Mesendoderm (in vitro differentiated cells): ENCODE data around the gene CENPA.
A peak's percentile ranks its signal among the peaks of the same experiment; 100 is the strongest.

Source experiments
- DNase-seq: peaks from one replicate; pipeline ENCODE4 v3.0.0; 2013
- H2AK5ac ChIP-seq: 2 replicates; pipeline ENCODE4 v1.6.1; 2013; ENCODE audit warnings: low read length, inconsistent platforms
- H2BK120ac ChIP-seq: 2 replicates; pipeline ENCODE4 v1.6.1; 2013; ENCODE audit warnings: low read depth, mild to moderate bottlenecking, low read length, moderate library complexity, mixed read lengths
- H2BK15ac ChIP-seq: replicated peaks from 2 replicates; pipeline ENCODE4 v1.6.1; 2013; ENCODE audit warnings: low read depth, mild to moderate bottlenecking, moderate library complexity
- H2BK5ac ChIP-seq: 2 replicates; pipeline ENCODE4 v1.6.1; 2013; ENCODE audit warnings: low read length, inconsistent platforms
- H3K18ac ChIP-seq: 2 replicates; pipeline ENCODE4 v1.6.1; 2013; ENCODE audit warnings: mild to moderate bottlenecking, low read length, mixed read lengths
- H3K23ac ChIP-seq: one replicate; pipeline ENCODE4 v1.6.1; 2013; ENCODE audit warnings: low read length
- H3K27ac ChIP-seq: 2 replicates; pipeline ENCODE4 v1.5.1; 2013; ENCODE audit warnings: low read depth, mild to moderate bottlenecking, inconsistent platforms, low read length, moderate library complexity
- H3K27me3 ChIP-seq: 2 replicates; pipeline ENCODE4 v1.6.1; 2013; ENCODE audit warnings: low read length, control low read depth, mild to moderate bottlenecking, inconsistent platforms; ENCODE audit not compliant: insufficient read depth, poor library complexity
- H3K36me3 ChIP-seq: 2 replicates; pipeline ENCODE4 v1.6.1; 2013; ENCODE audit warnings: low read length, inconsistent platforms; ENCODE audit not compliant: control insufficient read depth, insufficient read depth
- H3K4ac ChIP-seq: one replicate; pipeline ENCODE4 v1.6.1; 2013; ENCODE audit warnings: low read depth, mild to moderate bottlenecking, low read length, moderate library complexity
- H3K4me1 ChIP-seq: 2 replicates; pipeline ENCODE4 v1.6.1; 2013; ENCODE audit warnings: low read depth, low read length, inconsistent platforms; ENCODE audit not compliant: control insufficient read depth
- H3K4me2 ChIP-seq: 2 replicates; pipeline ENCODE4 v1.6.1; 2013; ENCODE audit warnings: low read length
- H3K4me3 ChIP-seq: 2 replicates; pipeline ENCODE4 v1.5.1; 2013; ENCODE audit warnings: mild to moderate bottlenecking, low read length
- H3K56ac ChIP-seq: one replicate; pipeline ENCODE4 v1.6.1; 2013; ENCODE audit warnings: low read length
- H3K79me1 ChIP-seq: 2 replicates; pipeline ENCODE4 v1.6.1; 2013; ENCODE audit warnings: low read length, inconsistent platforms
- H3K79me2 ChIP-seq: 2 replicates; pipeline ENCODE4 v1.6.1; 2013; ENCODE audit warnings: mild to moderate bottlenecking, low read length; ENCODE audit not compliant: control insufficient read depth, insufficient read depth
- H3K9ac ChIP-seq: 2 replicates; pipeline ENCODE4 v1.6.1; 2013; ENCODE audit warnings: low read length, inconsistent platforms
- H4K5ac ChIP-seq: one replicate; pipeline ENCODE4 v1.6.1; 2013; ENCODE audit warnings: low read length
- H4K8ac ChIP-seq: one replicate; pipeline ENCODE4 v1.6.1; 2013; ENCODE audit warnings: low read depth, mild to moderate bottlenecking, control low read depth, low read length, moderate library complexity
- WGBS: extraction: QIAGEN DNeasy Blood & Tissue Kit; methylation state at CpG from one replicate; pipeline ENCODE4 v1.1.7; 2013; ENCODE audit warnings: low lambda C conversion rate, missing lambda C conversion rate; ENCODE audit not compliant: insufficient coverage; ENCODE audit errors: extremely low coverage; 5-methylcytosine and 5-hydroxymethylcytosine counted together

CENPA gene

DNA sequence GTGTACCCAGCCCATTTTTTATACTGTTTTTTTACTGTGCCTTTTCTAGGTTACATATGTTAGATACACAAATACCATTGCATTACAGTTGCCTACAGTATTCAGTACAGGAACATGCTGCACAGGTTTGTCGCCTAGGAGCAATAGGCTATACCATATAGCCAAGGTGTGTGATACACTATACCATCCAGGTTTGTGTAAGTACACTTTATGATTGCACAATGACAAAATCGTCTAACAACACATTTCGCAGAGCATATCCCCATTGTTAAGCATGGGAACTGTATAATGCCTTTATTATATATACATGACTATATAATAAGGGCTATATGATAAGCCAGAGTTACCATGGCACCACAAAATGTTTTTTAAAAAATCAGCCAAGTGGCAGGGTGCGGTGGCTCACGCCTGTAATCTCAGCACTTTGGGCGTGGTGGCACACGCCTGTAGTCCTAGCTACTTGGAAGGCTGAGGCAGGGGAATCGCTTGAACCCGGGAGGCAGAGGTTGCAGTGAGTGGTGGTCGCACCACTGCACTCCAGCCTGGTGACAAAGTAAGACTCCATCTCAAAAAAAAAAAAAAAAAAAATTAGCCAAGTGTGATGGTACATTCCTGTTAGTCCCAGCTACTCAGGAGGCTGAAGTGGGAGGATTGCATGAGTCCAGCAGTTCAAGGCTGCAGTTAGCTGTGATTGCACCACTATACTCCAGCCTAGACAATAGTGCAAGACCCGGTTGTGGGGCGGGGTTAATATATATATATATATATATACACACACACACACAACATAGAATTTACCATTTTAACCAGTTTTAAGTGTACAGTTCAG is 2.8 kb upstream of the CENPA start:
- Histone ChIP-seq H3K4me1 (peaks cover 2% of the 10 kb centered on the region), H2BK15ac (no peak overlapping the region), H2AK5ac (no peak overlapping the region), H3K56ac (no peak overlapping the region), H3K4me3 (no peak overlapping the region), H3K79me2 (peaks cover 12% of the 10 kb centered on the region), H4K5ac (no peak overlapping the region), H2BK5ac (no peak overlapping the region), H4K8ac (no peak overlapping the region), H3K18ac (no peak overlapping the region), H3K79me1 (peaks cover 2% of the 10 kb centered on the region), H2BK120ac (no peak overlapping the region), H3K27me3 (no peaks in the 10 kb centered on the region), H3K23ac (no peak overlapping the region), H3K9ac (no peak overlapping the region), H3K4me2 (no peak overlapping the region), H3K36me3 (peaks cover 6% of the 10 kb centered on the region), H3K4ac (no peak overlapping the region), H3K27ac (no peak overlapping the region)
- no peak for DNase-seq
- WGBS = no CpG with 5 or more reads among the region's 12 CpGs

DNA sequence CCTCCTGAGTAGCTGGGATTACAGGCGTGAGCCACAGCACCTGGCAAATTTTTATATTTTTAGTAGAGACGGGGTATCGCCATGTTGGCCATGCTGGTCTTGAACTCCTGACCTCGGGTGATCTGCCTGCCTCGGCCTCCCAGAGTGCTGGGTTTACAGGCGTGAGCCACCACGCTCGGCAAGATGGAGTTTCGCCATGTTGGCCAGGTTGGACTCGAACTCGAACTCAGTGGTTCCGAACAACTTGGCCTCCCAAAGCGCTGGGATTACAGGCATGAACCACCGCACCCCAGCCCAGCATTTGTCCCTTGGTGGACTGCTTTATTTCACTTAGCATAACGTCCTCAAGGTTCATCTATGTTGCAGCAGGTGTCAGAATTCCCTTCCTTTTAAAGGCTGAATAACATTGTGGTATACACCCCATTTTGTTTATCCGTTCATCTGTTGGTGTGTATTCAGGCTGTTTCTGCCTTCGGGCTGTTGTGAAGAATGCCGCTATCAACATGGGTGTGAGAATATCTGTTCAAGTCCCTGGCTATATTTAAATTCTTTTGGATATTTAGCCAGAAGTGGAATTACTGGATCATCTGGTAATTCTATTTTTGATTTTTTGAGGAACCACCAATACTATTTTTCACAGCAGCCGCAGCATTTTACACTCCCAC is 1.2 kb upstream of the CENPA start:
- no peak overlapping the region for H3K27ac ChIP-seq
- H3K4me2 ChIP-seq = no peak overlapping the region
- H2AK5ac ChIP-seq = no peak overlapping the region
- no peaks in the 10 kb centered on the region for H3K36me3 ChIP-seq
- no peak overlapping the region for H3K4me3 ChIP-seq
- H2BK120ac ChIP-seq = no peak overlapping the region
- DNase-seq = peak; percentile 58
- no peak overlapping the region for H2BK15ac ChIP-seq
- no peak overlapping the region for H3K9ac ChIP-seq
- H3K56ac ChIP-seq = peak overlapping the region; percentile 19
- no peak overlapping the region for H4K5ac ChIP-seq
- peaks cover 4% of the 10 kb centered on the region for H3K4me1 ChIP-seq
- peaks cover 24% of the 10 kb centered on the region for H3K79me2 ChIP-seq
- H3K18ac ChIP-seq = no peak overlapping the region
- H3K23ac ChIP-seq = no peak overlapping the region
- no peak overlapping the region for H2BK5ac ChIP-seq
- WGBS = no CpG with 5 or more reads among the region's 19 CpGs
- H4K8ac ChIP-seq = no peak overlapping the region
- H3K4ac ChIP-seq = no peak overlapping the region
- peaks cover 12% of the 10 kb centered on the region for H3K79me1 ChIP-seq
- H3K27me3 ChIP-seq = no peaks in the 10 kb centered on the region

DNA sequence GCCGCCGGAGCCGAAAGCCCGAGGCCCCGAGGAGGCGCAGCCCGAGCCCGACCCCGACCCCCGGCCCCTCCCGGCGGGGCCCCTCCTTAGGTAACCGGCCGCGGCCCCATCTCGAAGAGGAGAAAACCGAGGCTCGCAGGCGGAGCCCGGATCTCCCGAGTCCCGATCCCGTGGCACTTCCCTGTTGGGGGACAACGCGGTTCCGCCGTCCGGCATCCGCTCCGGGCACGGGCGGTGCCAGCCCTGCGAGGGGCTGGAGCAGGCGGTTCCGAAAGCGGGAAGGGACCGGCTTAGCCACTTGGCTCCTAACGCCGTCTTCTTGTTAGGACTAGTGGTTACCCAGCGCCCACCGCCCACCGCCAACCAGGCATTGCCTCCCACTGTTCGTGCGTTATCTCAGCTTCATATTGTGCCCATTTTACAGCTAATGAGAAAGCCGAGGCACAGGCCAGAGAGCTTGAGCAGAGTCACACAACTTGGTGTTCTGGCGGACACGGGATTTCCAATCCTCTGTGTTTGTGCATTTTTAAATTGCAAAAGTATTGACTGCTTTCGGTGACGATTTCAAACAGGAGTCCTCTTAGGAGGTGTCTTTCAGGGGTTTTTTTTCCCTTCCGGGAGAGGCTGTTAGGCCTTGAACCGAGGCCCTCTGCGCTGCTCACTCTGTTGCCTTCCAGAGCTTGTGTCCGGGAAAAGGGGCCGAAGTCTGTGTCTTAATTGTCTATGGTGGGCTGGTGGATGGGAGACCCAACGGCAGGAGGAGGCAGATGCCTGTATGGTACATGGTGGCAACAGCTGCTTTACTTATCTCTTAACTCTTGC is 562 bp downstream of the CENPA start:
- peak overlapping the region; percentile 91 for H3K9ac ChIP-seq
- H3K4me2 ChIP-seq = peak overlapping the region; percentile 21
- peak overlapping the region; percentile 91 for H3K18ac ChIP-seq
- no CpG with 5 or more reads among the region's 55 CpGs for WGBS
- peak overlapping the region; percentile 43 for H4K8ac ChIP-seq
- H3K23ac ChIP-seq = peak overlapping the region; percentile 68
- H2AK5ac ChIP-seq = no peak overlapping the region
- H4K5ac ChIP-seq = no peak overlapping the region
- peak; percentile 33 for DNase-seq
- no peaks in the 10 kb centered on the region for H3K36me3 ChIP-seq
- H3K4me3 ChIP-seq = peak overlapping the region; percentile 34
- H3K4ac ChIP-seq = peak overlapping the region; percentile 96
- no peaks in the 10 kb centered on the region for H3K27me3 ChIP-seq
- peaks cover 28% of the 10 kb centered on the region for H3K79me2 ChIP-seq
- H3K4me1 ChIP-seq = peaks cover 4% of the 10 kb centered on the region
- peaks cover 16% of the 10 kb centered on the region for H3K79me1 ChIP-seq
- peak overlapping the region; percentile 93 for H3K56ac ChIP-seq
- H2BK15ac ChIP-seq = no peak overlapping the region
- H2BK120ac ChIP-seq = no peak overlapping the region
- H2BK5ac ChIP-seq = no peak overlapping the region
- no peak overlapping the region for H3K27ac ChIP-seq

DNA sequence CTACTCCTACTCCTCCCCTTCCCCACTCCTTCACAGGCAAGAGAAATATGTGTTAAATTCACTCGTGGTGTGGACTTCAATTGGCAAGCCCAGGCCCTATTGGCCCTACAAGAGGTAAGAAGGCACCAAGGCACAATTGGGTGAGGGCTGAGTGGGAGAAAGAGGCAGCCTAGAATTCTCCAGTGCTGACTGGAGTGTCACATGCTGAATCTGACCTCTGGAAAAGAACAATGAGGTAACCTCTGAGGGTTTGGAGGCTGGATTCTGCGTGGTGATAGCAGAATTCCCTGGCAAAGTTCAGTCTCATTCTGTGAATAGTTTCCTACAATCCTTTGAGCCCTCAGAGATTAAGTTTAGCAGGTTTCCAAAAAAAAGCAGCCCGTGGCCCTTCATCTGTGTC is 6.9 kb downstream of the CENPA start:
- no CpG with 5 or more reads among the region's 3 CpGs for WGBS
- Histone ChIP-seq H3K27ac (peak overlapping the region; percentile 19), H2BK5ac (no peak overlapping the region), H3K79me2 (peaks cover 18% of the 10 kb centered on the region), H3K27me3 (no peaks in the 10 kb centered on the region), H3K36me3 (peaks cover 12% of the 10 kb centered on the region), H3K4me1 (peaks cover 4% of the 10 kb centered on the region), H2BK15ac (no peak overlapping the region), H3K4me2 (no peak overlapping the region), H4K8ac (no peak overlapping the region), H3K79me1 (peaks cover 16% of the 10 kb centered on the region), H3K4ac (no peak overlapping the region), H3K56ac (no peak overlapping the region), H3K9ac (no peak overlapping the region), H3K23ac (no peak overlapping the region), H4K5ac (no peak overlapping the region), H2AK5ac (no peak overlapping the region), H3K18ac (no peak overlapping the region), H2BK120ac (no peak overlapping the region), H3K4me3 (no peak overlapping the region)
- DNase-seq = no peak

DNA sequence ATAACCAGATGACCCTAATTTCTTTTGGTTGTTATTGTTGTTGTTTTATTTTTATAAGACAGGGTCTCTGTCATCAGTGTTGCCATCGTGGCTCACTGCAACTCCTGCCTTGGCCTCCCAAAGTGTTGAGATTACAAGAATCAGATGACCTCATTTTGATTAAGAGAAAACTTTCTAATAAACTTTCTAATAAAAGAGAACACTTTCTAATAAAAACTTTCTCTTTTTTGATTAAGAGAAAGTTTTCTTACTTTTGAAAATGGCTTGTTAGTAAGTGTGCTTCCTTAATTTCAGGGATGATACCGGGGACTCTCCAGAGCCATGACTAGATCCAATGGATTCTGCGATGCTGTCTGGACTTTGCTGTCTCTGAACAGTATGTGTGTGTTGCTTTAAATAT is 7.7 kb downstream of the CENPA start:
- no peak overlapping the region for H4K8ac ChIP-seq
- H3K27me3 ChIP-seq = no peaks in the 10 kb centered on the region
- no peak overlapping the region for H3K56ac ChIP-seq
- no peak overlapping the region for H3K4me3 ChIP-seq
- peaks cover 11% of the 10 kb centered on the region for H3K79me1 ChIP-seq
- H3K36me3 ChIP-seq = peaks cover 14% of the 10 kb centered on the region
- no peak overlapping the region for H2BK120ac ChIP-seq
- no CpG with 5 or more reads among the region's 3 CpGs for WGBS
- H3K18ac ChIP-seq = no peak overlapping the region
- H3K4me1 ChIP-seq = no peaks in the 10 kb centered on the region
- no peak overlapping the region for H3K9ac ChIP-seq
- H3K79me2 ChIP-seq = peaks cover 12% of the 10 kb centered on the region
- no peak overlapping the region for H4K5ac ChIP-seq
- no peak overlapping the region for H2AK5ac ChIP-seq
- H3K23ac ChIP-seq = no peak overlapping the region
- no peak overlapping the region for H2BK15ac ChIP-seq
- H3K27ac ChIP-seq = no peak overlapping the region
- DNase-seq = no peak
- no peak overlapping the region for H2BK5ac ChIP-seq
- H3K4ac ChIP-seq = no peak overlapping the region
- no peak overlapping the region for H3K4me2 ChIP-seq
